H1 (cell line): Measurements from ENCODE around the gene DES. TPM values are rescaled to one million over a fixed set of nuclear protein-coding genes. Genes with fewer than 3 reads are reported as not detected.

ENCODE experiments used
- CTCF ChIA-PET: fragments of 300-600 bp; sonication (Branson Sonifier 250); formaldehyde crosslinking; loops from one replicate; lab custom pipeline; 2021; ENCODE audit not compliant: partially characterized antibody; lab: Charles Lee
- POLR2A ChIA-PET: fragments of 300-600 bp; sonication (Branson Sonifier 250); formaldehyde crosslinking; loops from one replicate; lab custom pipeline; 2021; ENCODE audit warnings: inconsistent platforms; ENCODE audit not compliant: partially characterized antibody; lab: Charles Lee
- DNase-seq, 2 experiments: peaks; one replicate each; pipeline versions ENCODE4 v3.0.0 to v3.0.0-alpha.2; 2010 to 2022; ENCODE audit warnings: low spot score in 2 of 2, low read depth in 1 of 2, mixed read lengths in 1 of 2
- FAIRE-seq: peaks from 2 replicates; lab custom pipeline; 2011; peaks lifted over from hg19 to GRCh38; lab: Jason Lieb, UNC
- H2AFZ ChIP-seq: 2 replicates; pipeline ENCODE4 v1.8.1; 2012; ENCODE audit warnings: low read length, inconsistent platforms
- H2AK5ac ChIP-seq: 2 replicates; pipeline ENCODE4 v1.6.1; 2013; ENCODE audit warnings: low read depth, low read length
- H2BK120ac ChIP-seq: replicated peaks from 2 replicates; pipeline ENCODE3; 2013; ENCODE audit warnings: low read depth, low read length, inconsistent platforms
- H2BK12ac ChIP-seq: 2 replicates; pipeline ENCODE4 v1.6.1; 2013; ENCODE audit warnings: low read depth, low read length
- H2BK15ac ChIP-seq: 2 replicates; pipeline ENCODE4 v1.6.1; 2013; ENCODE audit warnings: low read length
- H2BK20ac ChIP-seq: 2 replicates; pipeline ENCODE4 v1.6.1; 2013; ENCODE audit warnings: low read length
- H2BK5ac ChIP-seq: 2 replicates; pipeline ENCODE4 v1.6.1; 2013; ENCODE audit warnings: low read depth, low read length
- H3K14ac ChIP-seq: 2 replicates; pipeline ENCODE4 v1.6.1; 2013; ENCODE audit warnings: inconsistent platforms; ENCODE audit not compliant: insufficient read length
- H3K18ac ChIP-seq: 2 replicates; pipeline ENCODE4 v1.6.1; 2013; ENCODE audit warnings: low read length; ENCODE audit errors: extremely low read depth
- H3K23ac ChIP-seq: 2 replicates; pipeline ENCODE4 v1.6.1; 2013; ENCODE audit warnings: inconsistent platforms; ENCODE audit not compliant: insufficient read length
- H3K23me2 ChIP-seq: 2 replicates; pipeline ENCODE4 v1.6.1; 2013; ENCODE audit warnings: low read depth, low read length
- H3K27ac ChIP-seq: 2 replicates; pipeline ENCODE4 v1.6.1; 2011; ENCODE audit warnings: low read depth, low read length, inconsistent platforms
- H3K27me3 ChIP-seq, 4 experiments: replicated peaks in 1 of 4; 1 replicate in 1 of 4; 2 replicates in 3 of 4; pipeline versions ENCODE4 v1.6.1 to v1.8.1; 2011 to 2013; ENCODE audit warnings: low read length in 3 of 4, mild to moderate bottlenecking in 3 of 4, inconsistent platforms in 2 of 4, mixed read lengths in 2 of 4, moderate library complexity in 1 of 4; ENCODE audit not compliant: control insufficient read depth in 3 of 4, insufficient read depth in 3 of 4; ENCODE audit errors: extremely low read depth in 1 of 4
- H3K36me3 ChIP-seq, 4 experiments: 2 replicates each; pipeline versions ENCODE4 v1.6.1 to v1.8.1; 2011 to 2013; ENCODE audit warnings: mild to moderate bottlenecking in 4 of 4, low read length in 3 of 4, moderate library complexity in 2 of 4, control low read depth in 1 of 4, inconsistent platforms in 1 of 4; ENCODE audit not compliant: insufficient read depth in 4 of 4, control insufficient read depth in 2 of 4
- H3K4ac ChIP-seq: replicated peaks from 2 replicates; pipeline ENCODE3; 2013; ENCODE audit warnings: low read length, low read depth, mixed read lengths, inconsistent platforms; ENCODE audit not compliant: insufficient read length
- H3K4me1 ChIP-seq, 4 experiments: replicated peaks in 1 of 4; 1 replicate in 1 of 4; 2 replicates in 3 of 4; pipeline versions ENCODE4 v1.6.1 to v1.8.1; 2011 to 2013; ENCODE audit warnings: low read length in 3 of 4, inconsistent platforms in 2 of 4, mixed read lengths in 1 of 4; ENCODE audit not compliant: insufficient read depth in 4 of 4, control insufficient read depth in 3 of 4
- H3K4me2 ChIP-seq, 2 experiments: 2 replicates each; pipeline versions ENCODE4 v1.6.1 to v1.8.1; 2011 to 2013; ENCODE audit warnings: low read depth in 2 of 2, low read length in 2 of 2, control low read depth in 1 of 2, inconsistent platforms in 1 of 2, mild to moderate bottlenecking in 1 of 2; ENCODE audit not compliant: insufficient read depth in 1 of 2
- H3K4me3 ChIP-seq, 4 experiments: fragments of 200-600, 300-600 bp in 1 of 4; sonication (generic), shearing (Covaris generic), sonication (Bioruptor Twin) in 1 of 4; 2 replicates each; pipeline versions ENCODE4 v1.5.1 to v1.8.1; 2011 to 2016; ENCODE audit warnings: low read length in 4 of 4, low read depth in 3 of 4, control low read depth in 2 of 4, inconsistent platforms in 2 of 4, mild to moderate bottlenecking in 2 of 4, mixed read lengths in 1 of 4, moderate library complexity in 1 of 4; ENCODE audit not compliant: insufficient read depth in 2 of 4; ENCODE audit errors: extremely low read depth in 1 of 4
- H3K56ac ChIP-seq: replicated peaks from 2 replicates; pipeline ENCODE3; 2013; ENCODE audit warnings: low read depth, mild to moderate bottlenecking, mixed read lengths, low read length, inconsistent platforms; ENCODE audit not compliant: insufficient read length
- H3K79me1 ChIP-seq: 2 replicates; pipeline ENCODE4 v1.6.1; 2013; ENCODE audit warnings: low read depth, low read length, control low read depth
- H3K79me2 ChIP-seq, 2 experiments: 2 replicates each; pipeline versions ENCODE4 v1.6.1 to v1.8.1; 2012 to 2013; ENCODE audit warnings: low read length in 2 of 2, mild to moderate bottlenecking in 2 of 2, inconsistent platforms in 1 of 2; ENCODE audit not compliant: insufficient read depth in 2 of 2, control insufficient read depth in 1 of 2
- H3K9ac ChIP-seq, 4 experiments: replicated peaks in 1 of 4; 1 replicate in 1 of 4; 2 replicates in 3 of 4; pipeline versions ENCODE4 v1.6.1 to v1.8.1; 2011 to 2013; ENCODE audit warnings: low read depth in 3 of 4, low read length in 3 of 4, control low read depth in 2 of 4, mild to moderate bottlenecking in 2 of 4, moderate library complexity in 2 of 4, inconsistent platforms in 1 of 4; ENCODE audit errors: extremely low read depth in 1 of 4
- H3K9me3 ChIP-seq, 2 experiments: 2 replicates each; pipeline versions ENCODE4 v1.6.1 to v1.8.1; 2012 to 2013; ENCODE audit warnings: mild to moderate bottlenecking in 2 of 2, moderate library complexity in 2 of 2, control low read depth in 1 of 2, inconsistent platforms in 1 of 2, low read depth in 1 of 2, low read length in 1 of 2, mixed read lengths in 1 of 2; ENCODE audit not compliant: insufficient read depth in 2 of 2
- H4K20me1 ChIP-seq, 2 experiments: replicated peaks in 1 of 2; 2 replicates each; pipeline versions ENCODE3 to v1.8.1; 2011 to 2013; ENCODE audit warnings: inconsistent platforms in 2 of 2, low read length in 2 of 2, mild to moderate bottlenecking in 1 of 2; ENCODE audit not compliant: insufficient read depth in 2 of 2, control insufficient read depth in 1 of 2
- H4K5ac ChIP-seq: 2 replicates; pipeline ENCODE4 v1.6.1; 2013; ENCODE audit warnings: low read length, low read depth, mixed read lengths, inconsistent platforms; ENCODE audit not compliant: insufficient read length
- H4K8ac ChIP-seq: 2 replicates; pipeline ENCODE4 v1.8.0; 2013; ENCODE audit warnings: mild to moderate bottlenecking, moderate library complexity, low read length, inconsistent platforms; ENCODE audit not compliant: insufficient read depth; ENCODE audit errors: extremely low read depth
- H4K91ac ChIP-seq: replicated peaks from 2 replicates; pipeline ENCODE3; 2013; ENCODE audit warnings: low read length, mixed read lengths, inconsistent platforms; ENCODE audit not compliant: insufficient read length
- WGBS, 2 experiments: shearing (Covaris generic) in 1 of 2; methylation state at CpG; one replicate each; pipeline versions ENCODE4 v1.1.6 to v1.1.7; 2013 to 2015; ENCODE audit warnings: low lambda C conversion rate in 2 of 2, mixed read lengths in 2 of 2, inconsistent platforms in 1 of 2, low coverage in 1 of 2, missing lambda C conversion rate in 1 of 2; ENCODE audit not compliant: insufficient replicate concordance in 2 of 2, insufficient coverage in 1 of 2, insufficient read length in 1 of 2; ENCODE audit errors: extremely low coverage in 1 of 2, missing lambda C conversion rate in 1 of 2; 5-methylcytosine and 5-hydroxymethylcytosine counted together
- polyA plus RNA-seq, 7 experiments: library from polyadenylated mRNA; depleted of rRNA in 3 of 7; stranded (reverse) in 5 of 7; unstranded in 2 of 7; fragments of >200 nt in 5 of 7; fragments of 200-250 nt in 2 of 7; gene quantifications; 1 replicate in 5 of 7; 2 replicates in 1 of 7; 4 replicates in 1 of 7; pipeline versions ENCODE4 v1.2.1 to v1.2.3, GENCODE V29; 2011 to 2013; ENCODE audit warnings: missing spikeins in 2 of 7, mixed read lengths in 2 of 7
- total RNA-seq: library from RNA; stranded (reverse); fragmentation: NEBNext Ultra II Directional; extraction: Animal tissue kit (Norgen Biotek cat#: 25700); gene quantifications from 2 replicates; pipeline ENCODE4 v1.2.1, GENCODE V29; 2021

The DES gene
- total and polyA plus RNA-seq, 2 of the 8 experiments (the other 6 are each of a cell fraction or from before 2014, with no cell fraction given), result 1.8 to 4.3 TPM

GRCh38 chr2:219420687-219421086 lies 2.5 kb downstream of the DES start:
- H3K4me1 ChIP-seq, result peaks cover 8 to 26% (median 13%) of the 10 kb centered on the region in 4 experiments
- no peak for FAIRE-seq
- no peaks in the 10 kb centered on the region for H3K79me2 ChIP-seq

More at GRCh38 chr2:219420687-219421086, 2.5 kb downstream of the DES start:
- H3K9me3 ChIP-seq, result no peaks in the 10 kb centered on the region
- H2BK12ac ChIP-seq, result no peak overlapping the region
- H4K5ac ChIP-seq, result no peak overlapping the region
- H2BK120ac ChIP-seq, result no peak overlapping the region
- H3K27ac ChIP-seq, result no peak overlapping the region
- no peak overlapping the region for H2AFZ ChIP-seq
- no peak overlapping the region for H3K14ac ChIP-seq
- 89% methylated on average over 8 of the region's 8 CpGs; no CpG with 5 or more reads in 1 of the 2 experiments for WGBS, 2 experiments
- H3K56ac ChIP-seq, result no peak overlapping the region
- ChIA-PET CTCF (interaction anchor here (1.2 to 88.6 kb wide), 5 partner anchors 8 to 69 kb away, joined by 4 to 7248 read pairs (median 21); partner anchors contain the start of genes ASIC4, CHPF, GMPPA and SPEG), POLR2A (no interaction called here)
- no peak overlapping the region for H2BK5ac ChIP-seq
- no peak overlapping the region for H3K18ac ChIP-seq
- no peak overlapping the region for H3K23ac ChIP-seq
- H3K4me2 ChIP-seq, result no peak overlapping the region
- no peak overlapping the region for H2BK15ac ChIP-seq
- no peak overlapping the region for H3K9ac ChIP-seq
- no peak overlapping the region for H2BK20ac ChIP-seq
- H2AK5ac ChIP-seq, result no peak overlapping the region
- H4K8ac ChIP-seq, result no peak overlapping the region
- DNase-seq, result no peak
- no peak overlapping the region for H3K4me3 ChIP-seq
- peaks cover 0 to 2% of the 10 kb centered on the region in 2 experiments for H4K20me1 ChIP-seq
- H3K23me2 ChIP-seq, result peaks cover 2% of the 10 kb centered on the region
- H3K79me1 ChIP-seq, result no peaks in the 10 kb centered on the region
- H3K4ac ChIP-seq, result no peak overlapping the region
- H3K36me3 ChIP-seq, result no peaks in the 10 kb centered on the region
- peaks cover 15 to 36% (median 30%) of the 10 kb centered on the region in 4 experiments for H3K27me3 ChIP-seq
- no peak overlapping the region for H4K91ac ChIP-seq
